NOMO-1 treated with dmso at 0.1 percent for 144 hours (cell line): ENCODE data around the gene CLDN5.

Experiments
- DNase-seq: peaks from one replicate; lab custom pipeline; 2025; ENCODE audit not compliant: unreplicated experiment; lab: John Stamatoyannopoulos, UW

CLDN5 gene, protein sequence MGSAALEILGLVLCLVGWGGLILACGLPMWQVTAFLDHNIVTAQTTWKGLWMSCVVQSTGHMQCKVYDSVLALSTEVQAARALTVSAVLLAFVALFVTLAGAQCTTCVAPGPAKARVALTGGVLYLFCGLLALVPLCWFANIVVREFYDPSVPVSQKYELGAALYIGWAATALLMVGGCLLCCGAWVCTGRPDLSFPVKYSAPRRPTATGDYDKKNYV

GRCh38 chr22:19524170-19525115, at the start of gene CLDN5:
TSS of gene CLDN5 (minus strand) at chr22:19524410. CDS start at chr22:19524255, 155 bp downstream.
- DNase-seq, result no peak

DNA sequence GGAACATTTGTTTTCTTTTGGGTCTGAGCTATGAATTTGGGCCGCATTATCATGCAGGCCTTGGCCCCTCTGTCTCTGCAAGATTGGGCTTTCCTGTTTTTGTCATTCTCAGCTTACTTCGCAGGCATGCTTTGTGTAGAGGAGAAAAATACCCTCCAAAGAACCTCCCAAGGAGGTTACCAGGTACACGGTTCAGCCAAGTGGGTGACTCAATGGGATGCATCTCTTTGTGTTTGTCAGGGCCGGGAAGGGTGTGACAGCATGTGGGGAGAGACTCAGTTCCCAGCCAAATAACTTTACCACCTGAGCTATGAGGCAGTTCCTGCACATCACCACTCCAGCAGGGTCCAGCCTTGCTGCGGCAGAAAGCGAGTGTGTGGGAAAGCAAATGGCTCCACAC, 47.8 kb upstream of the CLDN5 start:
- no peak for DNase-seq

DNA sequence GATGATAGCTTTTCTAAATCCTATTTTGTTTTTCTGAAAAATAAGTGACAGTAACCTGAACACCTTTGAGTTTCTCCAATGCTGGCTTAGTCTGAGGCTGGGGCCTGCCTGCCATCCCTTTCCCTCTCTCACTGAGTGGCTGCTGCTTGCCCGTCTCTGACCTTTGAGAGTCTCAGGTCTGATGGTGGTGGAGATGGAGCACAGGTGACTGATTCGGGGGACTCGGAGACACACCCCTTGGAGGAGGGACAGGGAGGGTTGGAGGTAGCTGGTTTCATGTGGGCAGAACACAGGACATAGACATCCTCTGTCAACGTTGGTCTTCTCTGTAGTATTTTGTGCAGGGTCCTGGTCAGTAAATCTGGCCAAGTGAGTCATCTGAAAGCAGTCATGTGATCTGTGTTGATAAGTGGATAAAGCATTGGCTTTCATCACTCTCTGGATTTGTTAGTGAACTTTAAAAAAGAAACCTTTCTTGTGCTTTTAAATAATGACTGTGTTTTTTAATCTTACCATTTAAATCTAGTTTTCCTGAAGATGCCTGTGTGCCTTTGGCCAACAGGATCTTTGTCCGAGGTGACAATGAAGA, 47.1 kb upstream of the CLDN5 start:
- DNase-seq, result no peak

DNA sequence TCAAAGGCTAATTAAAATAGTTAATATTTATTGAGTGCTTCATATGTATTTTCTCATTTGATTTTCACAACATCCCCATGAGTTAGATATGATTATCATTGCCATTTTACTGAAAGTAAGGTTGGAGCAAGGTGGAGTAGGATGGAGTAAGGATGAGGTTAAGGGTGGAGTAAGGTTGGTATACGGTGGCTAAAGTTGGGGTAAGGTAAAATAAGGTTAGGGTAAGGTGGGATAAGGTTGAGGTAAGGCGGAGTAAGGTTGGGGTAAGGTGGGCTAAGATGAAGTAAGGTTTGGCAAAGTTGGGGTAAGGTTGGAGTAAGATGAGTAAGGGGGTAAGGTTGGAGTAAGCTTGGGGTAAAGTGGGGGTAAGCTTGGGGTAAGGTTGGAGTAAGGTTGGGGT, 45.8 kb upstream of the CLDN5 start:
- no peak for DNase-seq

DNA sequence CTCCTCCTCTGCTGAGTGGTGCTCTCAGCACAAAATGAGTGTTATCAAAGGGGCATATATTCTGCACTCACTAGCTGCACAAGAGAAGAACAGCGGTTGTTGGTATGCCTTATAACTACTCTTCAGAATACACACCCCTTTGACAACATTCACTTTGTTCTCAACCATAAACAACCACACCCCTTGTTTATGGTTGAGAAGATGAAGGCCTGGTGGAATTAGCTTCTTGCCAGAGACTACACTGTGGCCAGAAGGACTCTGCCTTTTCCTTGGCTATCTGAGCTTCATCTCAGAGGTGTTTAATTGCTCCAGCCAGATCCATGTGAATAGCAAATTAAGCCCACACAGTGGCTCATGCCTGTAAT, 45.0 kb upstream of the CLDN5 start:
- DNase-seq, result no peak

DNA sequence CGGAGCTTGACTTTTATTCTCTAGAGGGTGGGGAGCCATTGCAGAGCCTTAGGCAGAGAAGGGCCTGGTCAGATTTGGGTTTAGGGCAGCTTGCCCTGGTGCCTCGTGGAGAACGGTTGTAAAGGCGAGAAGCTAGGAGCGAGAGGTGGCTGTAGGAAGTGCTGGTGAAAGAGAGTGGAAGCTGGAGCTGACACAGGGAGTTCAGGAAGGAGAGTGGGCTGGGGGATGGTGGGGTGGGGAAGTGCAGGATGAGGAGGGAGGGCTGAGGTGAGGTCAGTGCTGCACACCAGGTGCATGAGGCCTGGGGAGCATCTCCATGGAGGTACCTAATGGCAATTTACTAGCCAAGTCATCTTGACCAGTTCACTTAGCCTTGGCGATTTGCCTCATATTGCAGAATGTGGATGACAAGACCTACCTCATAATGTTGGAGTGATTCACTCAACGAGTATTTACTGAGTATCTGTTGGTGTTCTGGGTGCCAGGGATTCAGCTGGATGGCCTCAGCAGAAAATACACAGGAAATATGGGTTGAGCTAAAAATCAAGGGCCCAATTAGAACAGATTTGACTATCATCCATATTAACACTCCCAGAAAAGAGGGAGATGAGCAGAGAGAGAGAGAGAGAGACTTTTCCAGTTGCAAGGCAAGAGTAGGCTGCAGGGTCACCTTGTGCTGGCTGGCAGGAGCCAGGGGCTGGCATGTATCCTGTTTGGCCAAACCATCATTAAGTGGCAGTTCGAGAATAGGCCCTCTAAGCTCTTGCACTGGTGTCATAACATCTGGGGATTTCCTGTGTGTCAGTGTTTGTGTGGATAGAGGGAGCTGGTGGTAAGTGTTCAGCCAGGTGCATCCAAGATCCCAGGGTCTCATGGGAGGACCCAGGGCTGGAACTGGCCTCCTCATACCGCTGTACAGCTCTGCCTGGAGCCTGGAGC, 44.4 kb upstream of the CLDN5 start:
- DNase-seq, result no peak

DNA sequence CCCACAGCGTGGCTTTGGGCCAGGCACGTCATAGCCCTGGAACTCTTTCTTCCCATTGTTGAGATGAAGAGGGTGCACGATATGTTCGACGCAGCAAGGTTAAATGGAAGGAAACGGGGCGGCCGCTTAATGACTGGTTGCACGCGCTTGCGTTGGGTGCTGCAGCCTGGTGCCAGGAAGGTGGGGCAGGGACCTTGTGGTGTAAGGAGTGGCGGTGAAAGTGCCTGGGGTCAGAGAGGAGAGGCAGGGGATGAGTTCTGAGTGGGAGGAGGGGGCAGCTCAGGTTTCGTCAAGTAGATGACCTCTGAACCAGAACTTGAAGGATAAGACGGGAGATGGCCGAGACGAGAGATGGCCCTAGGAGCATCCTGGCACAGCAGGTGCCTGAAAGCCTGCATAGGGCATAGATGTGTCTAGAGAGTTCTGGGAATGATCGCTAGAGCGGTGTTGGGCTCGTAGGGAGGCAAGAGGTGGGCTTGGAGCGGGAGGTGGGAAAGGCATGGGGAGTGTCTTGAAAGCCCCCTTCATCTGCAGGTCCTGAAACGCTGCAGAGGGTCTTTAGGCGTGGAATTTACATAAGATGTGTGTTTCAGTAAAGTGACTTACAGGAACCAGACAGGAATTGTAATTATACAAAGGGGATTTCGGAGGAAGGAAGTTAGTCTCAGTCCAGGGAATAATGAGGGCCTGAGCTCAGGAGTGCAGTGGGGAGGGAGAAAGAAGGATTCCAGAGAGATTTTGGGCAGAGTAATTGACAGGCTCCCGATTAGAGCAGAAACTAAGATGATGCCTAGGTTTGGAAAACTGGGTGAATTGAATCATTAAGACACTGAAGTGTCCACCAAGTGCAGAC, 43.2 kb upstream of the CLDN5 start:
- DNase-seq, result no peak

DNA sequence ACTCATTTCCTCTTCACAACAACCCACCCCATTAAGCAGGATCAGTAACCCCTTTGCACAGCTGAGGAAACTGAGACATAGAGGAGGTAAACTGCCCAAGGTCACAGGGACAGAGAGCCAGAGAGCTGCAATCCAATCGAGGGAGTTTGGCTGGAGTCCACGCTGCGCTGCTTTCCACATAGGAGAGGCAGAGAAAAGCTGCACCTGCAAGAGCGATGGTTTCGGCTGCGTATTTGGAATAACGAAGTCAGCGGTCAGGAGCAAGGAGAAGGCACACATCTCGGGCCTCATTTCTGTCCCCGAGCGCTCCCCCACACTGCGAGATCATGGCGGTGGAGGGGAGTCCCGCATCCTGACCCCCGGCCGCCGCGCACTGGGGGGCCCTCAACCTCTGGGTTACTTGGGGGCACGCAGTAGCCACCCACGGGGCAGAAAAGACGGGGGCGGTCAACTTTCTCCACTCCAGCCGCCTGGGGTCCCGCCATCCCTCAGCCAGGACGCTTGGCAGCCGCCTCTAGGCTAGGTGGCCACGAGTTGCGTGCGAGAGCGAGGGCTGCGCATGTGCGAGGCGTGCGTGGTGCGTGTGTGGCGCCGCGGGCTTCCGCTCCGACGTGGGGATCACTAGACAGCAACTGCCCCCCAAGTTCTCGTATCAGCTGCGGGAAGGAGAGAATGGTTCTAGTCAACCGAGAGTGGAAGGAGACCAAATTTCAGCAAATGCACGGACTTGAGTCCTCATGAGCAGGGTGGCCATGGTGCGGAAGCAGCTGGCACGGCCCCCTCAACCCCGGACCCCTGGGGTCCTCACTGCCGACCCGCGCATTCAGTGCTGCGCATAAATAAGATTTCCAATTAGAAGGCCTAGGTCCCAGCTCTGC, 42.3 kb upstream of the CLDN5 start:
- DNase-seq, result no peak

GRCh38 chr22:19565382-19566278, 41.4 kb upstream of the CLDN5 start:
- DNase-seq, result no peak

- no peak for DNase-seq
These were observed 35.7 kb upstream of the CLDN5 start for GRCh38 chr22:19559956-19560355.

DNA sequence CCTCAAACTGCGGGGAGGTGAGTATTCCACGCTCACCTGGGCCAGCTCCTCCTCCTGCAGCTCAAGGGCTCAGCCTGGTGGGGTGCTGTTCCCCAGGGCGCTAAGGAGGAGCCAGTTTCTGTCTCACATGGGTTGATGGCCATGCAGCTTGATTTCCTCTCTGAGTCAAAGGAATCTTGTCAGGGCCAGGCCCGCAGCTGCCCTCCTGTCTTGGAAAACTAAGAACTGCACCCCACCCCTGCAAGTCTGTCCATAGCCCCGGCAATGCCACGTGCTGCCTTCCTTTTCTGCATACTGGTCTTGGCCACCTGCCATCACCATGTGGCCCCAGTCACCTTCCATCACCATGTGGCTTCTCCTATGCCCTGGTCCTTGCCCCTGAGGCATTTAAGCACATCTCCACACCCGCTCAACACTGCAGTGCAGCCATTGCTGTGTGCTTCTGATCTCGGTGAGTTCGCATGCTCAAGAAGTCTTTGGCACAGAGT, 35.2 kb upstream of the CLDN5 start:
- DNase-seq, result no peak

GRCh38 chr22:19556963-19557545, 32.8 kb upstream of the CLDN5 start:
- DNase-seq, result no peak

DNA sequence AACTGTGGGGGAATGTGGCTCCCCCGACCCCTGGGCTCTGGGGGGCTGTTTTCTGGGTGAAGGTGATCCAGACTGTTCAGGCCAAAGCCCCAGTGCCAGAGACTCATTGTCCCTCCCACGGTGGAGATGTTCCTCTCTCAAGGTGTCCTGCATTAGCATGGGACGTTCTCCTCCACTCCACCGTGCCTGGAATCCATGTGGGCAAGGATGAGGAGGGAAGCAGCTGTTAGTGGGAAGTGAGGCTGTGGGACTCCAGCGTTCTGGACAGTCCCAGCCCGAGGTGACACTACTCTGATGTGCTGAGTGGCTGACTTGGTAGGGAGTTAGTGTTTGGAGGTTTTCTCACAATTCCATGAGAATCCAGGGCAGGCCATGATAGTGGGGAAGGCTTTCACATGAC, 31.4 kb upstream of the CLDN5 start:
- no peak for DNase-seq

GRCh38 chr22:19554834-19555404, 30.7 kb upstream of the CLDN5 start:
- no peak for DNase-seq

DNA sequence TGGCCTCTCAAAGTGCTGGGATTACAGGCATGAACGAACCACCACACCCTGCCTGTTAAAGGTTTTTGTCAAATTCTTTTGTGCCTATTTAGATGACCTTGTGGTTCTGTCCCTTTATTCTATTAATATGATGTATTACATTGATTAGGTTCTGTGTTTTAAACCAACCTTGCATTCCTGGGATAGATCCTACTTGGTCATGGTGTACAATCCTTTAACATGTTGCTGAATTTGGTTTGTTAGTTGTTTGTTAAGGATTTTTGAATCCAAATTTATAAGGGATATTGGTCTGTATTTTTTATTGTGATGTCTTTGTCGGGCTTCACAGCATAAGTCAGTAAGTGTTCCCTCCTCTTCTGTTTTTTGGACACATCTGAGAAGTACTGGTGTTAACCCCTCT, 29.0 kb upstream of the CLDN5 start:
- no peak for DNase-seq

DNA sequence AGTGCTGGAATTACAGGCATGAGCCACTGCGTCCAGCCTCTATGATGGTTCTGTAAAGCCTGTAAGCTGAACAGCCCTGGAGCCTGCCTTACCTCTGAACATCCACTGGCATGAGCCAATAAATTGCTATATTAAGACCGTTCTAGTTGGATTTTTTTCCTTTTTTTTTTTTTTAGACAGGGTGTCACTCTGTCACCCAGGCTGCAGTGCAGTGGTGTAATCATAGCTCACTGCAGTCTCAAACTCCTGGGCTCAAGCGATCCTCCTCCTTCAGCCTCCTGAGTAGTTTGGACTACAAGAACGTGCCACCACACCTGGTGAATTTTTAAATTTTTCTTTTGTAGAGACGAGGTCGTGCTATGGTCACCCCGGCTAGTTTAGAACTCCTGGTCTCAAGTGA, 26.2 kb upstream of the CLDN5 start:
- no peak for DNase-seq

DNA sequence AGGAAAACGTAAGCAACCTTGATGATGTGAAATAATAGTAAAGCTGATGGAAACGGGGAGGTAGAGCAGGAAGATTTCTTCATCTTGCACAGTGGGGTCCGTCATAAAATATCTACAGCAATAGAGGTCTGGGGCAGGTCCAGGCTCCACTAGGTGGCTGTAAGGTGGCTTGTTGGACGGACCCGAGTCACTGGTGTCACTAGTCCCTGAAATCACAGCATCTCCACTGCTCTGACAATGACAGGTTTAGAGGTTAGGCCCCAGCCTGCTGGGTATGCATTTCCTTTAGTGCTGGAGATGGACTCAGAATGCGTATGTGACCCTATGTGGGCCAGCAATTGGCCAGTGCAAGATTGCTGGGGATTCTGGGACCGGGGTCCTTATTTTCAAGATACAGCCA, 25.2 kb upstream of the CLDN5 start:
- no peak for DNase-seq
